Measurements from ENCODE around the gene FOXO6. TPM values are rescaled to one million over a fixed set of nuclear protein-coding genes. Genes with fewer than 3 reads are reported as not detected.
A peak's percentile ranks its signal among the peaks of the same experiment; 100 is the strongest.

FOXO6 gene
- total RNA-seq, 1 experiment from 2014 or later: 9.0 TPM

DNA sequence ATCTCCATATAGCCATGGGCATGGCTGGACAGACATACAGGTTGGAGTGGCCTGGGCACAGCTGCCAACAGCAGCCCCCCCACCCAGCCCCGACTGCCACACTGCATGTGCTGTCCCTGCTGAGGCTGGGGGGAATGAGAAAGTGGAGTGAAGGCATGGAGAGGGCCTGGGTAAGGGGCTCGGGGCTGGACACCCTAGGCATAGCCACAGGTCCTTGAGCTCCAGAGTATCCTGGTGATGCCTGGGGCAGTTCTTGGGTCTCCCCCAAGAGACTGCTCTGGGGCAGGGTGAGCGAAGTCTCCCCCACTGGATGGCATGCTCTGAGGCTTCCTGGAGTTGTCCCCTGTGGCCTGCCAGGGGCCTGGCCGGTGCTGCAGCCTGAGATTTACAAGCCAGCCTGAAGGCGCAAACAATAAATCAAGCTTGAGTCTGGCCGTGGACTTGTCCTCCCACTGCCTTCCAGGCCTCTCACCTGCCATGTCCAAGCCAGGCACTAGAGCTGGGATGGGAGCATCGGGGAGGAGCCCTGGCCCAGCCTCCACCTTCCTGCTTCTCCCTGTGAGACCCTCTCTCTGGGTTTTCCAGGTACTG is 53.6 kb downstream of the FOXO6 start:
- Histone ChIP-seq H3K79me2 (ENCODE audit: low read depth) (no peaks in the 10 kb centered on the region), H3K9me3 (ENCODE audit: insufficient read depth, low read depth) (no peaks in the 10 kb centered on the region), H4K20me1 (ENCODE audit: insufficient read depth) (no peaks in the 10 kb centered on the region), H3F3A (ENCODE audit: insufficient read depth, low read depth) (peaks cover 34% of the 10 kb centered on the region), H3K4me3 (no peak overlapping the region), H2AFZ (no peak overlapping the region), H3K36me3 (ENCODE audit: low read depth) (no peaks in the 10 kb centered on the region), H3K9me2 (ENCODE audit: insufficient read depth) (no peaks in the 10 kb centered on the region), H3K4me2 (peak overlapping the region; percentile 37), H3K4me1 (replicated peaks; ENCODE audit: insufficient read depth) (peaks cover 36% of the 10 kb centered on the region), H3K27me3 (ENCODE audit: insufficient read depth, low read depth) (no peaks in the 10 kb centered on the region), H3K27ac (no peak overlapping the region)
- ChIA-PET POLR2A (ENCODE audit: unreplicated experiment) (interaction anchor here (1.0 kb wide), 1 partner anchor 71 kb away, joined by 5 read pairs; no protein-coding TSS in a partner anchor), CTCF (interaction anchor here (0.5 to 0.7 kb wide), 3 partner anchors 54 to 372 kb away, joined by 3 to 5 read pairs (median 4); no protein-coding TSS in a partner anchor)
- TF ChIP-seq EZH2 (IDR thresholded peaks at IDR 0.05; ENCODE audit: low read depth): no peak
- TF ChIP-seq, protein P1, sequence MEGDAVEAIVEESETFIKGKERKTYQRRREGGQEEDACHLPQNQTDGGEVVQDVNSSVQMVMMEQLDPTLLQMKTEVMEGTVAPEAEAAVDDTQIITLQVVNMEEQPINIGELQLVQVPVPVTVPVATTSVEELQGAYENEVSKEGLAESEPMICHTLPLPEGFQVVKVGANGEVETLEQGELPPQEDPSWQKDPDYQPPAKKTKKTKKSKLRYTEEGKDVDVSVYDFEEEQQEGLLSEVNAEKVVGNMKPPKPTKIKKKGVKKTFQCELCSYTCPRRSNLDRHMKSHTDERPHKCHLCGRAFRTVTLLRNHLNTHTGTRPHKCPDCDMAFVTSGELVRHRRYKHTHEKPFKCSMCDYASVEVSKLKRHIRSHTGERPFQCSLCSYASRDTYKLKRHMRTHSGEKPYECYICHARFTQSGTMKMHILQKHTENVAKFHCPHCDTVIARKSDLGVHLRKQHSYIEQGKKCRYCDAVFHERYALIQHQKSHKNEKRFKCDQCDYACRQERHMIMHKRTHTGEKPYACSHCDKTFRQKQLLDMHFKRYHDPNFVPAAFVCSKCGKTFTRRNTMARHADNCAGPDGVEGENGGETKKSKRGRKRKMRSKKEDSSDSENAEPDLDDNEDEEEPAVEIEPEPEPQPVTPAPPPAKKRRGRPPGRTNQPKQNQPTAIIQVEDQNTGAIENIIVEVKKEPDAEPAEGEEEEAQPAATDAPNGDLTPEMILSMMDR (conservative IDR thresholded peaks at IDR 0.05): no peak
- intact Hi-C loops (cut with micrococcal nuclease; ENCODE audit: unreplicated experiment): loop anchor here (1.0 kb wide), 1 partner anchor 54 kb away; the partner anchor contains the start of gene FOXO6
- DNase-seq: peak in 1 of 2 experiments; percentile 54
- no TSS peak for BruUV-seq (replicated peaks)

GRCh38 chr1:41416081-41416480 is 54.8 kb downstream of the FOXO6 start:
- ChIA-PET CTCF (interaction anchor here (0.6 to 0.7 kb wide), 3 partner anchors 62 to 385 kb away, joined by 3 to 10 read pairs (median 9); no protein-coding TSS in a partner anchor), POLR2A (ENCODE audit: unreplicated experiment) (interaction anchor here (0.6 kb wide), 1 partner anchor 82 kb away, joined by 4 read pairs; no protein-coding TSS in a partner anchor)
- Histone ChIP-seq H3K36me3 (ENCODE audit: low read depth) (no peaks in the 10 kb centered on the region), H3K4me2 (no peak overlapping the region), H2AFZ (no peak overlapping the region), H3K4me3 (no peak overlapping the region), H3K9me2 (ENCODE audit: insufficient read depth) (no peaks in the 10 kb centered on the region), H3K27ac (no peak overlapping the region), H3K79me2 (ENCODE audit: low read depth) (no peaks in the 10 kb centered on the region), H3F3A (ENCODE audit: insufficient read depth, low read depth) (peaks cover 38% of the 10 kb centered on the region), H3K4me1 (replicated peaks; ENCODE audit: insufficient read depth) (peaks cover 39% of the 10 kb centered on the region), H3K27me3 (ENCODE audit: insufficient read depth, low read depth) (no peaks in the 10 kb centered on the region), H4K20me1 (ENCODE audit: insufficient read depth) (no peaks in the 10 kb centered on the region), H3K9me3 (ENCODE audit: insufficient read depth, low read depth) (no peaks in the 10 kb centered on the region)
- BruUV-seq (replicated peaks): no TSS peak
- intact Hi-C loops (cut with micrococcal nuclease; ENCODE audit: unreplicated experiment): no loop called here
- no peak for TF ChIP-seq EZH2 (IDR thresholded peaks at IDR 0.05; ENCODE audit: low read depth)
- TF ChIP-seq, protein P1 (conservative IDR thresholded peaks at IDR 0.05): no peak
- peak in 1 of 2 experiments; percentile 26 for DNase-seq

DNA sequence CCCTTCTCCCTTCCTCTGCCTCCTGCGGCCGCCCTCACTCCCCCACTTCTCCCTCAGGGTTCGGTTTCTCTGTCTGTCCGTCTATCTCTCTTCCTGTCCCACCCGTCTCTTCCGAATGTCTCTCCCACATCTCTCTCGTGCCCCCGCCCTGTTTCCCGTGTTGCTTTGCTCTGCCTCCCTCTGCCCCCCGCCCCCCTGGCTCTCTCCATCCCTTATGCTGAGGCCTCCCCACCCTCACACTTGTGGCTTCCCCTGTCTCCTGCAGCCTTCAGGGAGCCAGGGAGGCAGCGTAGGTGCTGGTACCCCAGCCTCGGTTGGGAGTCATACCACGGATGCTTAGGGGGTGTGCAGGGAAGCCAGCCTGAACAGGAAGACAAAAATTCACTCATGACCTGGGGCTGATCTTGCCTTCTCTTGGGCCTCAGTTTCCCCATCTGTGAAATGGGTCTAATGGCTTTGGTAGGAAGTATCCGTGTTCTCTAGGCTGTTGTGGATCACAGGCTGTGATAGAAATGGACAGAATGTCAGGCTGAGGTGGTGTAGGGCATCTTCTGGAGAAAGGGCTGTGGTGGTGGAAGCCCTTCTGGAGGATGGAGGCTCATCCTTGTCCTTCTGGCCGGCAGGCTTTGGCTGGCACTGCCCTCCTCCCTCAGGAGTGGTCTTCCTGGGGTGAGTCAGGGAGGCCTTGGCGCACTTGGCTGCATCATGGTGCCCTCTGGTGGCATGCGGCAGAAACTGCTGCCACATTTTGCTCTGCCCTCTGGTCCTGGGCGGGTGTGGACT is 55.5 kb downstream of the FOXO6 start:
- POLR2A ChIA-PET (ENCODE audit: unreplicated experiment): no interaction called here
- Histone ChIP-seq H3K4me3 (no peak overlapping the region), H3K79me2 (ENCODE audit: low read depth) (no peaks in the 10 kb centered on the region), H3K9me3 (ENCODE audit: insufficient read depth, low read depth) (no peaks in the 10 kb centered on the region), H3K27ac (no peak overlapping the region), H3K36me3 (ENCODE audit: low read depth) (no peaks in the 10 kb centered on the region), H3K4me1 (replicated peaks; ENCODE audit: insufficient read depth) (peaks cover 39% of the 10 kb centered on the region), H3K9me2 (ENCODE audit: insufficient read depth) (no peaks in the 10 kb centered on the region), H3K4me2 (no peak overlapping the region), H3F3A (ENCODE audit: insufficient read depth, low read depth) (peaks cover 38% of the 10 kb centered on the region), H2AFZ (no peak overlapping the region), H4K20me1 (ENCODE audit: insufficient read depth) (no peaks in the 10 kb centered on the region), H3K27me3 (ENCODE audit: insufficient read depth, low read depth) (no peaks in the 10 kb centered on the region)
- CTCF ChIA-PET: interaction anchor here (1.6 kb wide), 1 partner anchor 99 kb away, joined by 8 read pairs; no protein-coding TSS in a partner anchor
- intact Hi-C loops (cut with micrococcal nuclease; ENCODE audit: unreplicated experiment): loop anchor here (1.0 kb wide), 2 partner anchors 93 to 148 kb away; no protein-coding TSS in a partner anchor
- TF ChIP-seq EZH2 (IDR thresholded peaks at IDR 0.05; ENCODE audit: low read depth): no peak
- TF ChIP-seq, protein P1 (conservative IDR thresholded peaks at IDR 0.05): peak; percentile 95
- peak; percentile 73 to 81 for DNase-seq
- no TSS peak for BruUV-seq (replicated peaks)

Data from PC-9 (cell line).